Measurements from ENCODE around the gene TPD52L1. TPM values are rescaled to one million over a fixed set of nuclear protein-coding genes. Genes with fewer than 3 reads are reported as not detected.

Gene TPD52L1
- total RNA-seq, 6 experiments from 2014 or later = 36.8 to 119 (median 47.7) TPM

DNA sequence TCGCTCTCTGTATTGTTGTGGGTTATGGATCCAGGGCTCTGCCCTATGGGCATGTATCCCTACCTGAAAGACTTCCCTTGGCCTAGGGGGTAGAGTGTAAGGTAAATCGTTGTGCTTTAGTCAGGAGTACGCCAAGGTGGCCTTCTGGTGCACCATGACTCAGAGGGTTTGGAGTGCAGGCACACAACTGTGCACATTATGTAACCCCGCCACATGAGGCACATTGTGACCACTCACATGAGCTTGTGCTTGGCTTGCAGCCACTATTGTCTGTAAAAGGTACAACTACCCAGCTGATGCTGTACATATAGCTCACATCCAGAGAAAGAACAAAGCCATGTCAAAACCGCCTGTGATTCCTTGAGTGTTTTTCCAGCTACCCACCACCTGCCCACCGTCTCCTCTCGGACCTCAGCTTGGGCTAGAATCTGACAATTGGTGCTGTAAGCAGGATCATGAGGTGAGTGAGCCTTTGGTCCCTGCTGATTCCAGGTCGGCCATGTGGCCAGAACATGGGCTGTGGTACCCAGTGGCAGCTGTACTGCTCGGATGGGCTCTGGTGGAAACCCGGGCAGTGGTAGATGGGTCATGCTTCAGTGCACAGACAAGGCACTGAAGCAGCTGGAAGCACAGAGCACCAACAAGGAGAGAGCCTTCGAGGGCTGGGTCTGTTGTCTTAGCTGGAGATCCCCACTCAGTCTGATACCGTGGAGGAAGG, 114.4 kb downstream of the TPD52L1 start:
- no peak overlapping the region for H3K4me3 ChIP-seq
- WGBS (ENCODE audit: insufficient coverage, low coverage, low lambda C conversion rate, missing lambda C conversion rate) = 95% methylated on average over 4 of the region's 12 CpGs
- H3K27me3 ChIP-seq = no peaks in the 10 kb centered on the region
- no peak overlapping the region for H3K27ac ChIP-seq
- peaks cover 0 to 8% (median 0%) of the 10 kb centered on the region in 4 donors for H3K4me1 ChIP-seq
- no peaks in the 10 kb centered on the region for H3K36me3 ChIP-seq
- DNase-seq (peak in 1 of 3 donors; percentile 9), ATAC-seq (peak in 1 of 4 donors; percentile 7)
- no peak for TF ChIP-seq POLR2A (IDR thresholded peaks at IDR 0.05)
- TF ChIP-seq, protein P1, sequence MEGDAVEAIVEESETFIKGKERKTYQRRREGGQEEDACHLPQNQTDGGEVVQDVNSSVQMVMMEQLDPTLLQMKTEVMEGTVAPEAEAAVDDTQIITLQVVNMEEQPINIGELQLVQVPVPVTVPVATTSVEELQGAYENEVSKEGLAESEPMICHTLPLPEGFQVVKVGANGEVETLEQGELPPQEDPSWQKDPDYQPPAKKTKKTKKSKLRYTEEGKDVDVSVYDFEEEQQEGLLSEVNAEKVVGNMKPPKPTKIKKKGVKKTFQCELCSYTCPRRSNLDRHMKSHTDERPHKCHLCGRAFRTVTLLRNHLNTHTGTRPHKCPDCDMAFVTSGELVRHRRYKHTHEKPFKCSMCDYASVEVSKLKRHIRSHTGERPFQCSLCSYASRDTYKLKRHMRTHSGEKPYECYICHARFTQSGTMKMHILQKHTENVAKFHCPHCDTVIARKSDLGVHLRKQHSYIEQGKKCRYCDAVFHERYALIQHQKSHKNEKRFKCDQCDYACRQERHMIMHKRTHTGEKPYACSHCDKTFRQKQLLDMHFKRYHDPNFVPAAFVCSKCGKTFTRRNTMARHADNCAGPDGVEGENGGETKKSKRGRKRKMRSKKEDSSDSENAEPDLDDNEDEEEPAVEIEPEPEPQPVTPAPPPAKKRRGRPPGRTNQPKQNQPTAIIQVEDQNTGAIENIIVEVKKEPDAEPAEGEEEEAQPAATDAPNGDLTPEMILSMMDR (IDR thresholded peaks at IDR 0.05) = no peak
- no peaks in the 10 kb centered on the region for H3K9me3 ChIP-seq
- intact Hi-C loops (cut with DNase I) = no loop called here

GRCh38 chr6:125268765-125269164, 115.2 kb downstream of the TPD52L1 start:
- H3K27ac ChIP-seq = no peak overlapping the region
- intact Hi-C loops (cut with DNase I) = no loop called here
- no peak overlapping the region for H3K4me3 ChIP-seq
- peaks cover 0 to 8% (median 0%) of the 10 kb centered on the region in 4 donors for H3K4me1 ChIP-seq
- no peaks in the 10 kb centered on the region for H3K36me3 ChIP-seq
- DNase-seq (no peak), ATAC-seq (no peak)
- TF ChIP-seq POLR2A (IDR thresholded peaks at IDR 0.05) = no peak
- TF ChIP-seq, protein P1 (IDR thresholded peaks at IDR 0.05) = no peak
- 77% methylated on average over 3 of the region's 4 CpGs for WGBS (ENCODE audit: insufficient coverage, low coverage, low lambda C conversion rate, missing lambda C conversion rate)
- H3K9me3 ChIP-seq = no peaks in the 10 kb centered on the region
- no peaks in the 10 kb centered on the region for H3K27me3 ChIP-seq

DNA sequence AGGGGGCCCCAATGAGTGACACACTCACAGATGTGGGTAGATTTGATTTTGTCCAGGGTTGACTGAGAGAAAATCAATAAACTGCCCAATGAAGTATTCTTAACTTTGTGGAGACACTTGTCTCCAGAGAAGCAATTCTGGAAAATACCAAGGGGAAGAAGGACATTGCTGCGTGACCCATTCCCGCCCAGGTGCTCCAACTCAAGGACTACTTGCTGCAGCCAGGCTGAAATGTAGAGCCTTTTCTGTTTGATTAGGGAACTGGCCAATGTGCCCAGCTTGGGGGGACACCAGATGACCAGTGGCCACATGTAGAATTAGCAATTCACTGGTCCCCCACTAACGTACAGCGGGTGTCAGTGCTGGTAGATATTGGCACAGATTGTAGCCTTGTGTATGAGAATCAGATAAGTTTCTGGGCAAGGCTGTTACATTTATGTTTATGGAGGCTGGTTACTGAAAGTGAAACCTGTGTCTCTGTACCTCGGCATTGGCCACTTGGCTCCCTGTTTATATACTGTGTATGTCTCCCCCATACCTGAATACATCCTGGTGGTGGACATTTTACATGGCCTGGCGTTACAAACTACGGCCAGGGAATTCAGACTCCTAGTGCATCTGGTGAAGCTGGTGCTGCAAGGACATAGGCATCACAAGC, 115.9 kb downstream of the TPD52L1 start:
- no peaks in the 10 kb centered on the region for H3K27me3 ChIP-seq
- peaks cover 0 to 2% (median 0%) of the 10 kb centered on the region in 4 donors for H3K36me3 ChIP-seq
- ATAC-seq = peak; percentile 35 to 82 (median 54)
- 68% methylated on average over 5 of the region's 7 CpGs for WGBS (ENCODE audit: insufficient coverage, low coverage, low lambda C conversion rate, missing lambda C conversion rate)
- no peak overlapping the region for H3K4me3 ChIP-seq
- TF ChIP-seq, protein P1 (IDR thresholded peaks at IDR 0.05) = no peak
- no peak for TF ChIP-seq POLR2A (IDR thresholded peaks at IDR 0.05)
- H3K4me1 ChIP-seq = peaks cover 0 to 8% (median 0%) of the 10 kb centered on the region in 4 donors
- peak in 1 of 3 donors; percentile 13 for DNase-seq
- intact Hi-C loops (cut with DNase I) = no loop called here
- H3K9me3 ChIP-seq = no peaks in the 10 kb centered on the region
- no peak overlapping the region for H3K27ac ChIP-seq

- intact Hi-C loops (cut with DNase I) = no loop called here
- peaks cover 0 to 8% (median 0%) of the 10 kb centered on the region in 4 donors for H3K4me1 ChIP-seq
- TF ChIP-seq POLR2A (IDR thresholded peaks at IDR 0.05) = no peak
- TF ChIP-seq, protein P1 (IDR thresholded peaks at IDR 0.05) = no peak
These were observed 116.8 kb downstream of the TPD52L1 start for GRCh38 chr6:125270380-125270779.

More at GRCh38 chr6:125270380-125270779, 116.8 kb downstream of the TPD52L1 start:
- no peak for DNase-seq
- peak in 3 of 4 donors; percentile 29 to 55 (median 35) for ATAC-seq
- peaks cover 0 to 6% (median 0%) of the 10 kb centered on the region in 4 donors for H3K36me3 ChIP-seq
- H3K27me3 ChIP-seq = no peaks in the 10 kb centered on the region
- 50% methylated on average over 4 of the region's 4 CpGs for WGBS (ENCODE audit: insufficient coverage, low coverage, low lambda C conversion rate, missing lambda C conversion rate)
- H3K27ac ChIP-seq = no peak overlapping the region
- no peak overlapping the region for H3K4me3 ChIP-seq
- no peaks in the 10 kb centered on the region for H3K9me3 ChIP-seq

Measured in right lobe of liver (tissue), 6 donors.